AG04450 (cell line): Measurements from ENCODE around the gene IARS1. TPM values are rescaled to one million over a fixed set of nuclear protein-coding genes. Genes with fewer than 3 reads are reported as not detected.

ENCODE experiments used
- CTCF ChIA-PET: fragments of 300-600, 350-600 bp; formaldehyde crosslinking; extraction: SDS; loops from one replicate; lab custom pipeline; 2022; ENCODE audit warnings: antibody characterized with exemption, inconsistent platforms; lab: Charles Lee
- POLR2A ChIA-PET: fragments of 350-600 bp; formaldehyde crosslinking; extraction: SDS; loops from one replicate; lab custom pipeline; 2021; ENCODE audit warnings: antibody characterized with exemption, inconsistent platforms; lab: Yijun Ruan, JAX
- DNase-seq: peaks from one replicate; pipeline ENCODE4 v3.0.0-alpha.2; 2011; ENCODE audit warnings: low read depth, low spot score
- H3K27ac ChIP-seq: one replicate; pipeline ENCODE4 v1.5.1; 2012; ENCODE audit warnings: low read depth, low read length, control low read depth
- H3K27me3 ChIP-seq: one replicate; pipeline ENCODE4 v1.6.0; 2012; ENCODE audit warnings: low read length; ENCODE audit not compliant: control insufficient read depth, insufficient read depth
- H3K4me3 ChIP-seq: 2 replicates; pipeline ENCODE4 v1.5.1; 2011; ENCODE audit warnings: mild to moderate bottlenecking, low read depth, low read length, control low read depth
- H3K9me3 ChIP-seq: 2 replicates; pipeline ENCODE4 v1.5.1; 2012; ENCODE audit warnings: low read length; ENCODE audit not compliant: control insufficient read depth, insufficient read depth
- CTCF ChIP-seq: IDR thresholded peaks from 2 replicates; pipeline ENCODE4 v1.5.1; 2011; ENCODE audit warnings: low read depth, low read length, control low read depth, inconsistent platforms
- polyA plus RNA-seq: library from polyadenylated mRNA; depleted of rRNA; stranded (reverse); fragments of >200 nt; gene quantifications from 2 replicates; pipeline ENCODE4 v1.2.3, GENCODE V29; 2011

The IARS1 gene
- polyA plus RNA-seq, 1 experiment = 206 TPM

DNA sequence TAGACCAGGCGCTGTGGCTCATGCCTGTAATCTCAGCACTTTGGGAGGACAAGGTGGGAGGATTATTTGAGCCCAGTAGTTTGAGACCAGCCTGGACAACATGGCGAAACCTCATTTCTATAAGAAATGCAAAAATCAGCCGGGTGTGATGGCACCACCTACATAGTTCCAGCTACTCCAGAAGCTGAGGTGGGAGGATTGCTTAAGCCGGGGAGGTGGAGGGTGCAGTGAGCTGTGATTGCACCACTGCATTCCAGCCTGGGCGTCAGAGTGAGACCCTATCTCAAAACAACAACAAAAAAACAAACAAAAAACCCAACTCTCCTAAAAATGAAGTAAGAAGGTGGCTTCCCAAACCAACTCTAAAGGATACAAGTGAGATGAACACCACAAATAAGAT, 23.0 kb downstream of the IARS1 start:
- POLR2A ChIA-PET = no interaction called here
- CTCF ChIA-PET = interaction anchor here (1.2 to 9.4 kb wide), 2 partner anchors 30 to 131 kb away, joined by 3 to 52 read pairs; no protein-coding TSS in a partner anchor
- TF ChIP-seq CTCF = no peak

GRCh38 chr9:92266486-92266885, 27.0 kb downstream of the IARS1 start:
- POLR2A ChIA-PET = interaction anchor here (0.6 kb wide), 1 partner anchor 57 kb away, joined by 6 read pairs; no protein-coding TSS in a partner anchor
- no peak for DNase-seq
- Histone ChIP-seq H3K4me3 (no peak overlapping the region), H3K27me3 (no peaks in the 10 kb centered on the region), H3K9me3 (no peaks in the 10 kb centered on the region), H3K27ac (no peak overlapping the region)
- no peak for TF ChIP-seq CTCF
- CTCF ChIA-PET = interaction anchor here (0.8 to 9.4 kb wide), 2 partner anchors 13 to 127 kb away, joined by 3 to 52 read pairs; no protein-coding TSS in a partner anchor

More for the DNA sequence above, 23.0 kb downstream of the IARS1 start:
- Histone ChIP-seq H3K27ac (no peak overlapping the region), H3K27me3 (no peaks in the 10 kb centered on the region), H3K4me3 (no peak overlapping the region), H3K9me3 (no peaks in the 10 kb centered on the region)
- DNase-seq = no peak

DNA sequence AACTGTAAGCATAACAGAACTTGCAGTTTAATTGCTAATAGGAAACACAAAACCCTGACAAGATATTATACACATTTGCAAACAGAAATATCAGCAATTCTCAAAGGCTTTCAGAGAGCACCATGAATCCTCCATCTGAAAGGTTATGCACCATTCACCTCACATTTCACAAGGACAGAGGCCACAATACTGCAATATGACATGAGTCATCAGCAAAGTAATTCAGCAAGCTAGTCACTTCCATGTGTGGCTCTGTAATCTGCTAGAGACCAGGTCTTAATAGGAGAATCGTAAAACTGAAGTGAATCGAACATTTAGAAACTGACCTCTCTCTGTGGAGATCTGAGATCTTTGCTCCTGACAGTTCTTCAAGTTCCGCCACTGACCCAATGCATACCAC, 28.3 kb downstream of the IARS1 start:
- no peak overlapping the region for H3K27ac ChIP-seq
- no peak for TF ChIP-seq CTCF
- H3K27me3 ChIP-seq = no peaks in the 10 kb centered on the region
- POLR2A ChIA-PET = no interaction called here
- DNase-seq = no peak
- no peak overlapping the region for H3K4me3 ChIP-seq
- CTCF ChIA-PET = interaction anchor here (9.4 kb wide), 1 partner anchor 126 kb away, joined by 52 read pairs; no protein-coding TSS in a partner anchor
- no peaks in the 10 kb centered on the region for H3K9me3 ChIP-seq

DNA sequence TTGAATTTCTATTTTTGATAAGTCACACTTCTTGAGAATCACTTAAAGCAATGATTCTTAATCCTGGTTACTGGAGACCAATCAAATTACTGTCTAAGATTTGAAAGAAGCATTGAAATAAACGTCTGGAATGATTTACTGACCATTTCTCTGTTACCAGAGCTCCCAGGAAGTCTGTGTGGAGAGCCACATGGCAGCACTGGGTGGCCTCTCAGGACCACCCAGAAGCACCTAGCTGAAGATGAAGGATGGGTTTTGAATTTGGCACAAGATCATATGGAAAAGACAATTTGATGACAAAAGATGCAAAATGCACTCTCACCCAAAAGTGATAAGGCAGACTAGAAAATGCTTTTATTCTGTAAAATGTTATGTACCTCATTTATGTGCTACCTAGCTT, 30.4 kb downstream of the IARS1 start:
- H3K9me3 ChIP-seq = no peaks in the 10 kb centered on the region
- H3K4me3 ChIP-seq = no peak overlapping the region
- ChIA-PET CTCF (interaction anchor here (9.4 kb wide), 1 partner anchor 124 kb away, joined by 52 read pairs; no protein-coding TSS in a partner anchor), POLR2A (no interaction called here)
- H3K27ac ChIP-seq = no peak overlapping the region
- DNase-seq = no peak
- no peaks in the 10 kb centered on the region for H3K27me3 ChIP-seq
- no peak for TF ChIP-seq CTCF

DNA sequence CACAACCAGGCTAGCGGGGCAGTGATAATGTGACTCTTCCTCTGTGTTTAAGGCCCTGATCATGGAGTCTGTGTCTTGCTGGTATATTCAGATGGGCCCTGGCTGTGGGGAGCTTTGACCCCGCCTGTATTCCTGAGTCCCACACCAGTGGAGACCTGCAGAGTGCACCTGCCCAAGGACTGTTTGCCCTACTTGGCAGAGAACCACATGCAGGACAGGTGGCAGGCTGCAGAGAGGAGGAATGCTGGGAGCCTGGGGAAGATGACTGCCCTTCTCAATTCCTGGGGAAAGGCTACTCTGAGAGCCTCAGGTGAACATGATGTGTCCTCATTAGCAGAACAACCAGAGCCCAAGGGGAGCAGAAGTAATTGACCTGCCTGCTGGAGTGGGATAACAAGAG, 36.2 kb downstream of the IARS1 start:
- no peak for TF ChIP-seq CTCF
- Histone ChIP-seq H3K4me3 (no peak overlapping the region), H3K27me3 (no peaks in the 10 kb centered on the region), H3K9me3 (no peaks in the 10 kb centered on the region), H3K27ac (no peak overlapping the region)
- DNase-seq = no peak
- CTCF ChIA-PET = interaction anchor here (1.3 kb wide), 1 partner anchor 117 kb away, joined by 5 read pairs; no protein-coding TSS in a partner anchor
- POLR2A ChIA-PET = no interaction called here
